Hematopoietic multipotent progenitor cell treated with erythropoietin and hydrocortisone succinate and interleukin-3 and kit ligand, for 15 days (in vitro differentiated cells): ENCODE results near the gene P3H3.
"Not testable (repeated sequence)": the region's sequence is repeated elsewhere in the genome, so short reads cannot be mapped to it uniquely, and the experiment has no call there.

ENCODE experiments used
- DNase-seq: peaks from one replicate; pipeline ENCODE4 v3.0.0-alpha.2; 2015; ENCODE audit warnings: low spot score

The P3H3 gene

GRCh38 chr12:6867413-6868210 lies 39.4 kb downstream of the P3H3 start, which contains the start of gene TPI1:
Gene TPI1, plus strand, starts transcription at chr12:6867531. Its CDS starts 36 bp downstream, at chr12:6867567.
- DNase-seq = peak; percentile 82

GRCh38 chr12:6868211-6869048 lies 40.2 kb downstream of the P3H3 start:
- peak; percentile 40 for DNase-seq

GRCh38 chr12:6869049-6870021 lies 41.1 kb downstream of the P3H3 start:
- DNase-seq = peak; percentile 92

DNA sequence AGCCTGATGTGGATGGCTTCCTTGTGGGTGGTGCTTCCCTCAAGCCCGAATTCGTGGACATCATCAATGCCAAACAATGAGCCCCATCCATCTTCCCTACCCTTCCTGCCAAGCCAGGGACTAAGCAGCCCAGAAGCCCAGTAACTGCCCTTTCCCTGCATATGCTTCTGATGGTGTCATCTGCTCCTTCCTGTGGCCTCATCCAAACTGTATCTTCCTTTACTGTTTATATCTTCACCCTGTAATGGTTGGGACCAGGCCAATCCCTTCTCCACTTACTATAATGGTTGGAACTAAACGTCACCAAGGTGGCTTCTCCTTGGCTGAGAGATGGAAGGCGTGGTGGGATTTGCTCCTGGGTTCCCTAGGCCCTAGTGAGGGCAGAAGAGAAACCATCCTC lies 42.1 kb downstream of the P3H3 start:
- not testable (repeated sequence) for DNase-seq

- peak; percentile 60 for DNase-seq
These were observed 43.1 kb downstream of the P3H3 start for GRCh38 chr12:6871052-6871957.

- peak; percentile 86 for DNase-seq
These were observed 44.2 kb downstream of the P3H3 start for GRCh38 chr12:6872073-6873048.

DNA sequence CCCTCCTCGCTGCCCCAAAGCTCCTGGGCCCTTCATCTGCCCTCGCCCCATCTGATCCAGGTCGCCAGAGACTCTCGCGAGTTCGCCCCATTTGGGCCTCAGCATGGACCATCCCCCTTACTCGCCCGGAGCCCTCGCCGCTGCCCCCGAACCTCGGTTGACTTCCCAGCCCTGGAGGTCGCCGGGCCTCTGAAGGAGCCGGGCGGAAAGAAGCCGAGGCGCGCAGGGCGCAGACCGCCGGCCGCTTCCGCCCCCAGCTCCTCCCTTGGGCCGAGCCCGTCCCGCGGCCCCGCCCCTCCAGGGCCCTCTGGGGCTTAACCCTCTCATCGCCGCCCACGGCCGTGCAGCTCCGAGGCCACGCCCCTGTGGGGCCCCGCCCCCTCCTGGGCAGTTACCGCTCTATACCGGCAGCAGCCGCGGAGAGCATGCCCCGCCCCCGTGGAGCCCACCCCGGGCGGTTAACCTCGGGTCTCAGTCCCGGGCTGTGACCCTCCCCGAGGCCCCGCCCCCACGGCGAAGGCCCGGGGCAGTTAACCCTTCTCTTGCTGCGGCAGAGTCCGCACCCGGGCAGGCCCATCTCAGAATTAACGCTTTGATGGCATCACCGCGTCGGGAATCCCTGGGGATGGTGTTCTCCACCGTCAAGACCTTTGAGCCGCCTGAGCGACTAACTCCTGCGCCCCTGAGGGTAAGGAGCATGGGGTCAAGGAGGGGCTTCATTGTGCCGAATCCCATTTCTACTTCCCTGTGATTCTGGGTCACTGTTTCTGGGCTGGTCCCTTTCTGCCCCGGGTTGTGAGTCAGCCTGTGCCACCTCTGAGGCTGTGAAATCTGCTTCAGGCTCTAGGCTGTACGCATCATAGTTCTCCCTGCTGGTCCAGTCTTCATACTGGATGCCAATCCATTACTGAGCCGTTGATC lies 45.1 kb downstream of the P3H3 start, which contains the start of gene SPSB2:
Gene SPSB2 (minus strand): TSS at position 210 of the 921 bp plus-strand sequence. CDS start 402 bp downstream, outside the sequence.
- DNase-seq = peak; percentile 97

GRCh38 chr12:6874015-6874368 lies 45.8 kb downstream of the P3H3 start:
- not testable (repeated sequence) for DNase-seq

GRCh38 chr12:6879824-6880223 lies 51.6 kb downstream of the P3H3 start:
- DNase-seq = not testable (repeated sequence)

- no peak for DNase-seq
These were observed 55.0 kb downstream of the P3H3 start for GRCh38 chr12:6883252-6883651.

DNA sequence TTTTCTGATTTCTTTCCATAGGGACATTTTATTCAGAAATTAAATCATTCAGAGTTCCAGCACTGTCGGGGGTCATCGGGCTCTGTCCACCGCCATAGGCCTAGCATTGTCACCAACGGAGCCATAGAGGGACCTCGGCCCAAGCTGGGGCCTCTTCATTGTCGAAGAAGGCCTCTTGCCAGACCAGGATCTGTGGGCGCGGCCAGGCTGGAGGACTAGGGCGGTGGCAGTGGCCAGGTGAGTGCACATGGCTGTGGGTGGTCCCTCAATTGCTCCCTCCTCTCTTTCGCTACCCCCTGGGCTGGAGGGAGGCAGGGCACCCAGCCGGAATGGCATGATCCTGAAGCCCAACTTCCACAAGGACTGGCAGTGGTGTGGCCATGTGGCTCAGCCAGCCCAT lies 55.5 kb downstream of the P3H3 start:
- no peak for DNase-seq

- DNase-seq = no peak
These were observed 56.3 kb downstream of the P3H3 start for GRCh38 chr12:6884539-6884938.

- not testable (repeated sequence) for DNase-seq
These were observed 58.2 kb downstream of the P3H3 start for GRCh38 chr12:6886206-6886999.

- no peak for DNase-seq
These were observed 59.3 kb downstream of the P3H3 start for GRCh38 chr12:6887460-6887859.

DNA sequence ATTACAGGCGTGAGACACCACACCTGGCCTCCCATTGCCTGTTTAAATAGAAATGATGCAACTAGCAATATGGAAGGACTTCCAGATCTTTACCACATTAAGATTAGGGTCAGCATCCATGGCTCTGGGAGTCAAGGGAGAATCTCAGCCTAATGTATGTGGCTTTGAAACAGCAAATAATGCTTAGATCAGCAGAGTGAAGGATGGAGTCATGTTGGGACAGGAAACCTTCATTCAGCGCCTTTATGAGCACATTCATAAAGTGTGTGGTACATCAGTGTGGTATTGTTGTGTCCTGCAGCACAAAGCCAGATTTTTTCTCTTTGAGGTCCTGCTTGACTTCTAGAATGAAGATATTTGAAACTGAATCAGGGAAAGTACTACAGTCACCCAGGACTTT lies 60.2 kb downstream of the P3H3 start:
- DNase-seq = no peak

DNA sequence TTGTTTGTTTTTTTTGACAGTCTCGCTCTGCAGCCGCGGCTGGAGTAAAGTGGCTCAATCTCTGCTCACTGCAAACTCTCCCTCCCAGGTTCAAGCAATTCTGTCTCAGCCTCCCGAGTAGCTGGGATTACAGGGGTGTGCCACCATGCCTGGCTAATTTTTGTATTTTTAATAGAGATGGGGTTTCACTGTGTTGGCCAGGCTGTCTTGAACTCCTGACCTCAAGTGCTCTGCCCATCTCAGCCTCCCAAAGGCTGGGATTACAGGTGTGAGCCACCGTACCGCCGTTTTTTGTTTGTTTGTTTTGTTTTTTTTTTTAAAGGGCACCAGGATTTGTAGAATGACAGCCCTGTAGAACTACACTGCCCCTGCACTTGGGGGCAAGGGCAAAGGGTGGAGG lies 60.6 kb downstream of the P3H3 start:
- DNase-seq = not testable (repeated sequence)
